H1 (cell line): ENCODE measurements around the gene CDH22. TPM values are rescaled to one million over a fixed set of nuclear protein-coding genes. Genes with fewer than 3 reads are reported as not detected.

ENCODE experiments used
- CHD7 ChIP-seq: fragments of 300-600 bp; sonication (generic); IDR thresholded peaks from 2 replicates; pipeline ENCODE4 v1.7.1; 2012; ENCODE audit warnings: low read length, moderate library complexity, mild to moderate bottlenecking, inconsistent platforms; ENCODE audit not compliant: insufficient replicate concordance
- GTF2F1 ChIP-seq: IDR thresholded peaks from 2 replicates; pipeline ENCODE4 v1.6.1; 2012; ENCODE audit warnings: low read depth, low read length, improper control_type of control experiment, borderline replicate concordance
- RFX5 ChIP-seq: IDR thresholded peaks from 2 replicates; pipeline ENCODE4 v1.6.1; 2011; ENCODE audit warnings: low read depth, low read length, improper control_type of control experiment, borderline replicate concordance
- polyA plus RNA-seq, 7 experiments: library from polyadenylated mRNA; depleted of rRNA in 3 of 7; stranded (reverse) in 5 of 7; unstranded in 2 of 7; fragments of >200 nt in 5 of 7; fragments of 200-250 nt in 2 of 7; gene quantifications; 1 replicate in 5 of 7; 2 replicates in 1 of 7; 4 replicates in 1 of 7; pipeline versions ENCODE4 v1.2.1 to v1.2.3, GENCODE V29; 2011 to 2013; ENCODE audit warnings: missing spikeins in 2 of 7, mixed read lengths in 2 of 7
- total RNA-seq: library from RNA; stranded (reverse); fragmentation: NEBNext Ultra II Directional; extraction: Animal tissue kit (Norgen Biotek cat#: 25700); gene quantifications from 2 replicates; pipeline ENCODE4 v1.2.1, GENCODE V29; 2021

Gene CDH22
- total and polyA plus RNA-seq, 2 of the 8 experiments (the other 6 are each of a cell fraction or from before 2014, with no cell fraction given): 0.35 to 0.39 TPM

- no peak for TF ChIP-seq CHD7
- TF ChIP-seq GTF2F1: no peak
- no peak for TF ChIP-seq RFX5
These were observed 68.2 kb downstream of the CDH22 start (continued) for GRCh38 chr20:46240065-46240464.
